GM13977 (cell line): ENCODE data around the gene HNRNPC.
A peak's percentile ranks its signal among the peaks of the same experiment; 100 is the strongest.
"Not testable (repeated sequence)": the region's sequence is repeated elsewhere in the genome, so short reads cannot be mapped to it uniquely, and the experiment has no call there.

Source experiments
- DNase-seq: peaks from one replicate; pipeline ENCODE4 v3.0.0; 2012; ENCODE audit warnings: low spot score
- CTCF ChIP-seq: IDR thresholded peaks from 2 replicates; pipeline ENCODE4 v1.5.1; 2012; ENCODE audit warnings: mild to moderate bottlenecking, control low read depth; ENCODE audit not compliant: insufficient read depth; ENCODE audit errors: extremely low read depth, missing control alignments
- in situ Hi-C: fragments of 300-500 bp; cut with MboI; formaldehyde crosslinking; loops from one replicate; pipeline ENCODE4 v1.12.0; 2022; ENCODE audit warnings: low sequenced_read_pairs, low pct_unique_long_range_greater_than_20kb, mixed read lengths, inconsistent platforms; ENCODE audit not compliant: unreplicated experiment

Gene HNRNPC

DNA sequence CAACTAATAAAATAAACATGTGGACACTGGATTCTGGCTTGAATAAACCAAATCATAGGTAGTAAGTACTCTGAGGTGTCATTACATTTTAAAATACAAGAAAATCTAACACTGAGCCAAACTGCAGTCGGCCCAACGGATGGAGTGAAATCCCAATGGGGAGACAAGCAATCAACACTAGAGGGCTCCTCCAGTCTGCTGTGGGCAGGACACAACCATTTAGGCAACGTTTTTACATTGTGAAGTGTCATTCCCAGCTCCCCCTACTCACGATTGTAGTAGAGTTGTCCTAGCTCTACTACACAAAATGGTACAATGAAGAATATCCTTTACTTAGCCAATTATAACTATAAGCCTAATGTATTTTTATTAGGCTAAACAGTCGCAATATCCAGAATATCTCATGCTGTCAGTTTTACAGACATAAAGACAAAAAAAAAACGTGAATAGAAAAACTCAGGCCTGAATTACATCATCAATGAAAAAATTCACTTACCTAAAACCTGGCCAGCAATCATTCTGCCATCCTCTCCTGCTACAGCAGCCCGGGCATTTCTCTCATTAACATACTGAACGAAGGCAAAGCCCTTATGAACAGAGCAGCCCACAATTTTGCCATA, 35.7 kb downstream of the HNRNPC start:
- peak; percentile 18 for TF ChIP-seq CTCF
- no peak for DNase-seq
- in situ Hi-C loops, result no loop called here

DNA sequence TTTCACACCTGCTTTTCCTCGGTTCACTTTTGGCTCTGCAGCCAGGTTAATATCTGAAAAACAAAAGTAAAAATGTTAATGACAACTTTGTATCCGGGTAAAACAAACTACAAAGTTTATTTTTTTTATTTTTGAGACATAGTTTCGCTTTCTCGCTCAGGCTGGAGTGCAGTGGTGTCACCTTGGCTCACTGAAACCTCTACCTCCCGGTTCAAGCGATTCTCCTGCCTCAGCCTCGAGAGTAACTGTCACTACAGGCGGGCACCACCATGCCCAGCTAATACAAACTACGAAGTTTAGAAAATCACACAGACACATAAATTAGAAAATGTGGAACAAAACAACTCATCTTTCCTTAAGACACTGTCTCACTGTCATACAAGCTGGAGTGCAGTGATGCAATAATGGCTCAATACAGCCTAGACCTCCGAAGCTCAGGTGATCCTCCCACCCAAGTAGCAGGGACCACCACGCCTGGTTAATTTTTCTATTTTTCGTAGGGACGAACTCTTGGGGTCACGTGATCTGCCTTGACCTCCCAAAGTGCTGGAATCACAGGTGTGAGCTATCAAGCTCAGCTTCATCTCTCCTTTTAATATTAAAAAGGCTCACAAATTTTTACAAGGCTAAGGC, 38.1 kb downstream of the HNRNPC start:
- TF ChIP-seq CTCF, result no peak
- no peak for DNase-seq
- in situ Hi-C loops, result no loop called here

- DNase-seq, result no peak
- TF ChIP-seq CTCF, result no peak
- in situ Hi-C loops, result no loop called here
These were observed 39.4 kb downstream of the HNRNPC start for GRCh38 chr14:21229821-21230220.

GRCh38 chr14:21227981-21228380, 41.3 kb downstream of the HNRNPC start:
- no peak for TF ChIP-seq CTCF
- in situ Hi-C loops, result no loop called here

GRCh38 chr14:21227150-21227549, 42.1 kb downstream of the HNRNPC start:
- no peak for TF ChIP-seq CTCF
- DNase-seq, result no peak
- in situ Hi-C loops, result no loop called here

More at GRCh38 chr14:21227981-21228380, 41.3 kb downstream of the HNRNPC start:
- DNase-seq, result no peak

- no peak for DNase-seq
- in situ Hi-C loops, result no loop called here
- TF ChIP-seq CTCF, result no peak
These were observed 42.8 kb downstream of the HNRNPC start for GRCh38 chr14:21226467-21226866.

DNA sequence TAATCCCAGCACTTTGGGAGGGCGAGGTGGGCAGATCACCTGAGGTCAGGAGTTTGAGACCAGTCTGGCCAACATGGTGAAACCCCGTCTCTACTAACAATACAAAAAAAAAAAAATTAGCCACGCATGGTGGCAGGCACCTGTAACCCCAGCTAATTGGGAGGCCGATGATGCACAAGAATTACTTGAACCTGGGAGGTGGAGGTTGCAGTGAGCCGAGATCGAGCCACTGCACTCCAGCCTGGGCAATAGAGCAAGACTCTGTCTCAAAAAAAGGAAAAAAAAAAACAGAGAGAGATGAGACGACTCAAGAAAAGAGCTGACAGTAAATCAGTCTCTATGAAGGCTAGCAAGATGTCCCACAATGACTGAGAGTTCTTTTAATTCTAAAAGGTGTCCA, 44.1 kb downstream of the HNRNPC start:
- DNase-seq, in situ Hi-C loops: not testable (repeated sequence)
